Activated naive CD4-positive, alpha-beta T cell (primary cell): ENCODE measurements around the gene PLEKHJ1.
"Not testable (repeated sequence)": the region's sequence is repeated elsewhere in the genome, so short reads cannot be mapped to it uniquely, and the experiment has no call there.

ENCODE experiments used
- DNase-seq, 4 experiments: peaks; one replicate each; lab custom pipeline; 2025; lab: John Stamatoyannopoulos, UW

Gene PLEKHJ1, protein sequence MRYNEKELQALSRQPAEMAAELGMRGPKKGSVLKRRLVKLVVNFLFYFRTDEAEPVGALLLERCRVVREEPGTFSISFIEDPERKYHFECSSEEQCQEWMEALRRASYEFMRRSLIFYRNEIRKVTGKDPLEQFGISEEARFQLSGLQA

DNA sequence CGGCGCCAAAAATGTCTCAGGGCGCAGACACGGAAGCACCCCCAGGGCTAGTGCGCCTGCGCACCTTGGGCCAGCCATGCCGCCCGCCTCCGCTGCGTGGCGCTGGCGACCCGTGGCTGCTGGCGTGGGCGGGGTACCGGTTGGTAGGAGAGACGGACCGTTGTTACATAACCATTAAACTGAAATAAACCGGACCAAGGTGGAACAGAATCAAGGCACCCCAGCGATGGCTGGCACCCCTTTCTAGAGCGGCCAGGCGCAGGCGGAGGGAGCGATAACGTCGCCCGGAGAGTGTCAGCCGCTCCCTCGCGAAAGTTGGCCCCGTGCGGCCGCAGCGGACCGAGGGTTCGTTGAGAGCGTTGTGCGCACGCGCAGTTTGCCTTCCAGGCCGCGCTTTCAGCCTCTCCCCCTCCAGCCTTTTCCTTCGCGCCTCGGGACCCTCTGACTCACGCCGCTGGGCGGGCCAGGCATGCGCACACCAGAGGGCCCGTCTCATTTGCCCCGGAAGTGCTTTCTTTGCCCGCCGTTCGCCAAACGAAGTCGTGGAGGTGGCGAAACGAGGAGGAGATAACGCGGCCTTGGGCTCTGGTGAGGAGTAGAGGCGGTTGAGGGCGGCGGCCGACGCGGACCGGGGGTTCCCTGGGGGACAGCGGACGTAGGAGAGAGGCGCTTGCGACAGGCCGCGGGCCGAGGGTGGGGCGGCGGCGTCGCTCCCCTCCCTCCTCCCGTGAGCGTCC, at the start of gene PLEKHJ1, which contains the start of gene SF3A2:
Gene PLEKHJ1 (minus strand): TSS at position 16 of the 737 bp plus-strand sequence. CDS start 81 bp downstream, outside the sequence.
Gene SF3A2 (plus strand): TSS at position 511 of the 737 bp plus-strand sequence. CDS start 6,595 bp downstream, outside the sequence.
- DNase-seq = peak; percentile 95 to 98 (median 96)

DNA sequence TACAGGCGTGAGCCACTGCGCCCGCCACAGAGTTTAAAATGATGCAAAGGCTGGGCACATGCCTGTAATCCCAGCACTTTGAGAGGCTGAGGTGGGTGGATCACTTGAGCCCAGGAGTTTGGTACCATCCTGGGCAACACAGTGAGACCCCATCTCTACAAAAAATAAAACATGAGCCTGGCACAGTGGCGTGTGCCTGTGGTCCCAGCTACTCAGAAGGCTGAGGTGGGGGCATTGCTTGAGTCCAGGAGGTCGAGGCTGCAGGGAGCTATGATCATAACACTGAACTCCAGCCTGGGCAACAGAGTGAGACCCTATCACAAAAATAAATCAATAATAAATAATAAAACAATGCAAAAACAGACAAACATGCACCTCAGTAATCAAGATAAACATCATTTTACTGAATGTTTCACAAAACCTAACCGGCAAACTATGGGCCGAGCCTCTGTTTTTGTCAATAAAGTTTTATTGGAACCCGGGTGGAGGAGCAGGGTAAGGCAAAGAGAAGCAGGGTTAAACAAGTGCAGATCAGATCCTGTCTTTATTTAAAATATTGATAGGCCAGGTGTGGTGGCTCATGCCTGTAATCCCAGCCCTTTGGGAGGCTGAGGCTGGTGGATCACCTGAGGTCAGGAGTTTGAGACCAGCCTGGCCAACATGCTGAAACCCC, 47.8 kb upstream of the PLEKHJ1 start:
- DNase-seq = no peak

DNA sequence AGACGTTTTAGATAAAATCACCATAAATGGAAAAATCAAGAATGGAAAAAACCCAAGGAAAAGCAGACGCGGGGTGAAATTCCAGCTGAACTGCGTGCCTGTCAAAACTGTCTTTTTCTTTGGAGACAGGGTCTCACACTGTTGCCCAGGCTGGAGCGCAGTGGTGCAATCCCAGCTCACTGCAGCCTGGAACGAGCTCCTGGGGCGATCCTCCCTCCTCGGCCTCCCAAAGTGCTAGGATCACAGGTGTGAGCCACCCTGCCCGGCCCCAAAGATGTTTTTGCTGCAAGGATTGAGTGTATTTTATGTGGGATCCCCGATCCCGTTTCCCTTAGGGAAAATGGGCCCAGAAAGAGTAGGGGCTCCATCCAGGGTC, 46.7 kb upstream of the PLEKHJ1 start:
- DNase-seq = no peak

DNA sequence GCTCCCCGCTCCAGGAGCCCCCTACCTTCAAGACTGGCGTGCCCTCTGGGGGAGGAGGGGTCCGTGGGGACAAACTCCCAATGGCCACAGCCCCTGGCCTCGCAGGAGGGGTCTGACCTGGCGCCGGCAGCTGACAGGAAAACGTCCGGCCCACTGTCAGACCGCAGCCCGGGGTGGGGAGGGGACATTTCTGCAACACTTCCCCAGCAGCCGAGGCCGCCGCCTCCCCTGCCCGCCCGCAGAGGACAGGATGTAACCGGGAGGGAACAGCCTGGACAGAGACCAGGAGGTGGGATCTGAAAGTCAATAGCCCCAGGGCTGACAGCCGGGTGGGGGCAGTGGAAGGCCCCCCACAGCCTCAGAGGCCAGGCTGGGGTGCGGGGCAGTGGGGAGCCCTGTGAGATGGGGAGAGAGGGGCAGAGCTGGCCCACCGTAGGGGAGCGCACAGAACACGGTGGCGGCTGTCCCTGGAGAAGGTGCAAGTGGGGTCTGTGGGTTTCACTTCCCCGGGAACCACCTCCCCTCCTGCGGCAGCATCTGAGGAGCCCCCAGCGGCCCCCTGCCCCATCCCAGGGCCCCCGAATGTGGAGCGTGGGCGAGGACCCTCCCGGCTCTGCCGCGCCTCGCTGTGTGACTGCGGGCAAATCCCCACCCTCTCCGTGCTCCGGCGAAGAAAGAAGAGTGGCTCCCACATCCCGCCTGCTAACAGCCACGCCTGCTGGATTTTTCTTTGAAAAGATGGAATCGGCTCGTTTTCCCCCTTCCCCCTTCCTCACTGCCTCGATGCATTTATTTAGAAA, 46.1 kb upstream of the PLEKHJ1 start, which contains the start of gene PEAK3:
Gene PEAK3 (minus strand): TSS at position 114 of the 800 bp plus-strand sequence. CDS start 1,244 bp downstream, outside the sequence.
- no peak for DNase-seq

DNA sequence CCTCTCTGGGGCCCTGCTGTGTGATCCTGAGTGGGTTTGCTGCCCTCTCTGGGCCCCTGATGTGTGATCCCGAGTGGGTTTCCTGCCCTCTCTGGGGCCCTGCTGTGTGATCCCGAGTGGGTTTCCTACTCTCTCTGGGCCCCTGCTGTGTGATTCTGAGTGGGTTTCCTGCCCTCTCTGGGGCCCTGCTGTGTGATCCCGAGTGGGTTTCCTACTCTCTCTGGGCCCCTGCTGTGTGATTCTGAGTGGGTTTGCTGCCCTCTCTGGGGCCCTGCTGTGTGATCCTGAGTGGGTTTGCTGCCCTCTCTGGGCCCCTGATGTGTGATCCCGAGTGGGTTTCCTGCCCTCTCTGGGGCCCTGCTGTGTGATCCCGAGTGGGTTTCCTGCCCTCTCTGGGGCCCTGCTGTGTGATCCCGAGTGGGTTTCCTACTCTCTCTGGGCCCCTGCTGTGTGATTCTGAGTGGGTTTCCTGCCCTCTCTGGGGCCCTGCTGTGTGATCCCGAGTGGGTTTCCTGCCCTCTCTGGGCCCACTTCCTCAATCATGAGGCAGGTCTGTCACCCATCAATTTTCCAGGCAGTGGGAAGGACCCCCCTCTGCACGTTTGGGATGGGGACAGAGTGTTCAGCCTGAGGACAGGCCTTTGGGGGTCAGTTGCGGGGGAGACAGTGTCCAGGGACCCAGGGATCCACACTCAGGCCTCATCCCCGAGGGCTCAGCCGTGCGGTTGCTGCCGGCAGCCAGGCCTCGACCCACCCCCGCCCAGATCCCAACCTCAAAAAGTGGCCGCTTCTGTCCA, 45.3 kb upstream of the PLEKHJ1 start:
- DNase-seq = not testable (repeated sequence)

DNA sequence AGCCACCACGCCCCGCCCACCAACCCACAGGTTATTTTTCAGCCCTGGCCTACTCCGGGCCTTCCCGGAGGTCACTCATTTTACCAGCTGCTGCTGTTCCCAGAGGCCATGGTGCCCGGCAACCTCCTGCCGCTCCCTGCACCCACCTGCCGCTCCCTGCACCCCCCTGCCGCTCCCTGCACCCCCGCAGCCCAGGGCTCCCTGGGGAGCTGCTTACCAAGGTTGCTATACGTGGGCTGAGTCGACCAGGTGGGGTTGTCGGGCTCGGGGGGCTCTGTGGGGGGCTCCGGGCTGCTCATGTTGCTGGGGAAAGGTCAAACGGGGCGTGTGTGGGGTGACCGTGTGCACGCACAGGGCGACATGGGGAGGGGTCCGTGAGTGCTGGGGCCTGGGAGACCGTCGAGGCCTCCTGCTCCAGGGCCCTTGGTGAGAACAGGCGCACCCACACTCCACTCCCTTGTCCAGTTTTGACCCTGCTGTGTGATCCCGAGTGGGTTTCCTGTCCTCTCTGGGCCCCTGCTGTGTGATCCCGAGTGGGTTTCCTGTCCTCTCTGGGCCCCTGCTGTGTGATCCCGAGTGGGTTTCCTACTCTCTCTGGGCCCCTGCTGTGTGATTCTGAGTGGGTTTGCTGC, 44.6 kb upstream of the PLEKHJ1 start:
- DNase-seq = no peak

DNA sequence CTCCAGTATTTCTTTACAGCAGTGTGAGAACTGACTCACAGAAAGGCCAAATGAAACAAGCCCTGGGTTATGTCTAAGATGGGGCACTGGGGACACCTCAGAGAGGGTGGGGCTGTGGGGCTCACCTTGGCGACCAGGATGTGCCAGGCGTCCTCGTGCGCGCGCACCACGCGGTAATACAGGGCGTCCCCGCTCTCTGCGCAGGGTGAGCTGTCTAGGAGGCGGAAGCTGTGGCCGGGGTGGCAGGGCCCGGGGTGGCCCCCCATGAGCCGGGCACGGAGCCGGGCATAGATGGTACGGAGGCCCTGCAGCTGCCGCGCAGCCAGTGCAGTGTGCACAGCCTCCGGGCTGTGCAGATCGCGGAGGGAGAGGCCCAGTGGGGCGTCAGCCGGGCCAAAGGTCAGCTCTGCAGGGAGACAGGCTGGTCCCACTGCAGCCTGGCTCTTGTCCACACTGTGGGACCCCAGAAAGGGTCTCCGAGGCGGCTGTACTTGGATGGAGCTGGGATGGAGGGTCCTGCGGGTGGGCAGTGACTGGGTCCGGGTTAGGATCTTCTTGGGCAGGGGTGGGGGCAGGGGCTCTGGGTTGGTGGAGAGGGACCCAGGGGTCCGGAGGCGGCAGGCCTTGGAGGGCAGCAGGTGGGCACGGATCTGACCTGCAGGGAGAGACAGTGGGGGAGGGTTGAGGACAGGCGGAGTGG, 42.5 kb upstream of the PLEKHJ1 start:
- no peak for DNase-seq

DNA sequence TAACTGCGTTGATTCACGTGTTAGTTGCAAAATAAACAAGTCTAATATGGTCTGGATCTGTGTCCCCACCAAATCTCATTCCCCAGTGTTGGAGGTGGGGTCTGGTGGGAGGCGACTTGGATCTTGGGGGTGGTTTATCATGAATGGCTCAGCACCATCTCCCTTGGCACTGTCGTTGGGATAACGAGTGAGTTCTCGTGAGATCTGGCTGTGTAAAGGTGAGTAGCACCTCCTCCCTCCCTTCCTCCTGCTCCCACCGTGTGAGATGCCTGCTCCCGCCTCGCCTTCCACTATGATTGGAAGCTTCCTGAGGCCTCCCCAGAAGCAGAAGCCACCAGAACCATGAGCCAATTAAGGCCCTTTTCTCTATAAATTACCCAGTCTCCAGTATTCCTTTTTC, 41.0 kb upstream of the PLEKHJ1 start:
- DNase-seq = no peak

DNA sequence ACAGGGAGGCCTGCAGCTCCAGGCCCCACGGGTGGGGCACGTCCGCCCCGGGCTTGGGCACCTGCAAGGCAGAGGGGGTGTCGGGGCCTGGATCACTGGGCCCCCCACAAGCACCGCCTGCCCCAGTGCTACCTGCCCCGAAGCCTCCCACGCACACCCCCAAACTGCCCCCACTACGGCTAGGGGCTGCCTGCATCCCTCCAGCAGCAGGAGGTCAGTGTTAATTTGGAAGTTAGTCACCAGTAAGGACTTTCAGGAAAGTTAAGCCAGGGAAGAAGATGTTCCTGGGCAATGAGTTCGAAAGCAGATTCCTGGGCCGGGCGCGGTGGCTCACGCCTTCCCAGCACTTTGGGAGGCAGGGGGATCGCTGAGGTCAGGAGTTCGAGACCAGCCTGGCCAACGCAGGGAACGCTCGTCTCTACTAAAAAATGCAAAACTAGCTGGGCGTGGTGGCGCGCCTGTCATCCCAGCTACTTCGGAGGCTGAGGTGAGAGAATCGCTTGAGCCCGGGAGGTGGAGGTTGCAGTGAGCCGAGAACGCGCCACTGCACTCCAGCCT, 40.4 kb upstream of the PLEKHJ1 start:
- no peak for DNase-seq

DNA sequence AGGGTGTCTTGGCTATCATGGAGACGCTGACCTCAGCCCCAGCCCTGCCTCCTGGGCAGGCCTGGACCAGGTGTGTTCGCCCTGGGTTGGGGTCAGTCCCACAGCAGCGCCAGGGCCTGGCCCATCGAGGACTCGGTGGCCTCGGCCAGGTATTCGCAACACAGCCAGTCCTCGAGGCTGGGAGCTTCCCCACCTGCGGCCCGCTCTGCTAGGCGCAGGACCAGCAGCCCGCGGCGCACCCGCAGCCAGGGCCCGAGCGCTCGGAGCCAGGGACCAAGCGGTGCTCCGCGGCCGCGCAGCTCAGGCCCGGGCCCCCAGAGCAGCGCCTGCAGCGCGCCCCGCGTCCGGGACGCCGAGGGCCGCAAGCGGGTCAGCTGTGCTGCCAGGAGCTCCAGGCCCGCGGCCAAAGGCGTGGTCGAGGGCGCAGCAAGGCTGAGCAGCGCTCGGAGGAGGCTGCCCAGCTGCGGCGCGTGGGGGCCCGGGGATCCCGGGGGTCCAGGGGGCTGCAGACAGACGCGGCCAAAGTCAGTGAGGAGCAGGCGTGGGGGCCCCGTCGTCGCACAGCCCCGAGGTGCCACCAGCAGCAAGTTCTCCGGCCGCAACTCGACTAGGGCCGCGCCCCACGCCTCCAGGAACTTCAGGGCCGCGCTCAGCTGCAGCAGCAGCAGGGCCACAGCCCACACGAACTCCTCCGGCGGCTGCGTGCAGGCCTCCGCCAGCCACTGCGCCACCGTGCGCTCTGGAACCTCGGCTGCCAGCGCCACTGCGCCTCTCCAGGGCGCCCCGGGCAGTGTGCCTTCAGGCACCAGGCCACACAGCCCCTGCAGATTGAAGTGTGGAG, 39.7 kb upstream of the PLEKHJ1 start:
- no peak for DNase-seq

DNA sequence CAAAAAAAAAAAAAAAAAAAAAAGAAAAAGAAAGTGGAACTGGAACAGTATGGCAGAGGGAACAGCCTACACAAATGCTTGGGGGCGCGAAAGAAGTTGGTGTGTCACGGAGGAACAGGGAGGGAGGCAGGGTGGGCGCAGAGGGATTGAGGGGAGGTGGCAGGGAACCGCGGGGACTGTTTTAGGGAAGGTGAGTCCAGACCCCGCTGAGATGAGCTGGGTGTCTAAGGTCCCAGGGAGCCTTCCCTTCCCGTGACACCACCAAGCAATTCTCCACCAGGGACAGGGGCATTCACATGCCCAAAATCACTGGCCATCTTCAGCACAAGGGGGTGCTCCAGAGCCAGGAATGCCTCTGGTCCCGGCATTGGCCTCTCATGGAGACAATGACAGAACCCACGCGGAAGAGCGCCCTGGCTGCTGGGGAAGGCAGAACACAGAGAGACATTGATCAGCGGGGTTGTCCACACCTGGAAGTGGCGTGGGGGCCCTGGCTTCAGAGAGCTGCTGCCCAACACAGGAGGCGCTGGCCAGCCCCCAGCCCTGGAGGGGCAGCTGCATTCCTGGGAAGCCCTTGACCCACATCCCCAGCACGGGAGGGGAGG, 38.9 kb upstream of the PLEKHJ1 start:
- peak in 1 of 4 experiments; percentile 51 for DNase-seq

DNA sequence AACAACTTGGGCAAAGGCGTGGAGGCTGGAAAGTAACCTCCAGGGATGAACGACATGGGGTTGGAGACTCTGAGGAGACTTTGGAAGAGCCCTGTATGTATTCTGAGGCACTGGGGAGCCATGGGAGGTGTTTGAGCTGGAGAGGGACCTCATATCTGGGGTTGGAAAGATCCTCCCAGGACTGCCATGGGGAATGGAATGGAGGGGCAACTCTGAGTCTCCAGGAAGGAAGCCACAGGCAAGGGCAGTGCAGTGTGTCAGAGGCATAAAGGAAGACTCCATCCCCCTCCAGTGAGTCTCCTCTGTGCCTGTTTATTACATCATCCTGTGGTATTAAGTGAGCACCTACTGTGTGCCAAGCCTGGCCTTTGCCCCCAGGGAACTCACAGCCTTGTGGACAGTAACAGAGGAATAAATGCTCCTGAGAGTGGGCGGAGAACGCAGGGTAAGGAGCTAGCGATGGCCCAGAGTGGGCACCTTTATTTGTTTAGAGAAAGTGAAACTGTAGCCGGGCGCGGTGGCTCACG, 38.1 kb upstream of the PLEKHJ1 start:
- no peak for DNase-seq

DNA sequence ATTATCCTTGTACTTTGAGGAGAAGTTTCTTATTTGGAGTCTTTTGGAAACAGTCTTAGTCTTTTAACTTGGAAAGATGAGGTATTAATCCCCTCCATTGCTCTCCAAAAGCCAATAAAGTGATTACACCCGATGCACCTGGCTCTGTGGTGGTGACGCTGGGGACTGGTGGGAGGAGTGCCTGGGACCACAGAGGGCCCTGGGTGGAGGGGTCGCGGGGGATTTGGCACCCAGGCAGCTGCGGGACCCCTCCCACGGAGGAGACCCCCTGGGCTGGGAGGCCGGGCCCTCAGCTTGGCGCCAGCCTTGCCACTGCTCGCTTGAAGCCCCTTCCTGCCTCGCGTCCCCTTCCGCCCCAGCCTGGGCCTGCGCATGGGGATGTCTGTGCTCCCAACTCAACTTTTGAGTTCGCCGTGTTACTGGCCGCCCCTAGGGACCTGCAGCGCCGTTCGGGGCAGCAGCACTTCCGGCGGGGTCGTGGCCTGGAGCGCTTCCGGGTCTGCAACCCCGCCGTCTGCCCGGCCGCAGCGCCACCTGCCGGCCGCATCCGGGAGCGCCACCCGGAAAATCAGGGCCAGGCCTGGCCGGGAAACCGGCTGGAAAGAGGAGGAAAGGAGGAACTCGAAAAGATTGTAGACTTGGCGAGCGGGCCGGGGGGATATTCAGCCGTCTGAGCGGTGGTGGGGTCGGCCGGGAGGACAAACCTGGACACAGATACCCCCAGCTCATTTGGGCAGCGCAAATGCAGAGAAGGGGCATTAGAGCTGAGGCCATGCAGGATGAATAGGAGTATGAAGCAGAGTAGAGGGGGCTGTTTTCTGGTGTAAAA, 37.4 kb upstream of the PLEKHJ1 start:
- peak; percentile 46 to 67 (median 54) for DNase-seq

DNA sequence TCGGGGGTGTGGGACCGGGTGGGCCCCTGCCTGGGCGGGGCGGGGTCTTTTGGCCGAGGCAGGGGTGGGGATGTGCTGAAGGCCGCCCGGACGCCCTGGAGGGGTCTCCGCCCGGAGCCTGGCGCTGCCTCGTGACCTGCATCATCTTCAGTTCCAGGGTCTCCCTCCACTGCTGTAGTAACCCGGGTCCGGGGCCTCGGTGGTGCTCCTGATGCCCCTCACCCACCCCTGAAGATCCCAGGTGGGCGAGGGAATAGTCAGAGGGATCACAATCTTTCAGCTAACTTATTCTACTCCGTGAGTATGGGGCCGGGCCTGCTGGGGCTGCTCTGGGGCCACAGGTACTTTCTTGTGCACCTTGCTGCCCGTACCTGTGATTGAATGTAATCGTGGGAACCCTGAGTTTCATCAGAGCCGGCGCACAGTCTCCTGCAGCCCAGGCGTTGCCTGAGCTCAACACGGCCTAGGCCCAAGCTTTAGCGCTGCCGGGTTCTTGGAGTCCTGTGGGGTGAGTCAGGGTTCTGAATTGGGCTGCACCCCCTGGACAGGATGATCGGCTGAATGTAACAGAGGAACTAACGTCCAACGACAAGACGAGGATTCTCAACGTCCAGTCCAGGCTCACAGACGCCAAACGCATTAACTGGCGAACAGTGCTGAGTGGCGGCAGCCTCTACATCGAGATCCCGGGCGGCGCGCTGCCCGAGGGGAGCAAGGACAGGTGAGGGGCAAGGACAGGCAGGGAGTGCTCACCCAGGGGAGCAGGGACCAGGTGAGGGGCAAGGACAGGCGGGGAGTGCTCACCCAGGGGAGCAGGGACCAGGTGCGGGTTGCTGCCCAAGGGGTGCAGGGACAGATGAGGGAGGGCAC, 35.3 kb upstream of the PLEKHJ1 start:
- no peak for DNase-seq

DNA sequence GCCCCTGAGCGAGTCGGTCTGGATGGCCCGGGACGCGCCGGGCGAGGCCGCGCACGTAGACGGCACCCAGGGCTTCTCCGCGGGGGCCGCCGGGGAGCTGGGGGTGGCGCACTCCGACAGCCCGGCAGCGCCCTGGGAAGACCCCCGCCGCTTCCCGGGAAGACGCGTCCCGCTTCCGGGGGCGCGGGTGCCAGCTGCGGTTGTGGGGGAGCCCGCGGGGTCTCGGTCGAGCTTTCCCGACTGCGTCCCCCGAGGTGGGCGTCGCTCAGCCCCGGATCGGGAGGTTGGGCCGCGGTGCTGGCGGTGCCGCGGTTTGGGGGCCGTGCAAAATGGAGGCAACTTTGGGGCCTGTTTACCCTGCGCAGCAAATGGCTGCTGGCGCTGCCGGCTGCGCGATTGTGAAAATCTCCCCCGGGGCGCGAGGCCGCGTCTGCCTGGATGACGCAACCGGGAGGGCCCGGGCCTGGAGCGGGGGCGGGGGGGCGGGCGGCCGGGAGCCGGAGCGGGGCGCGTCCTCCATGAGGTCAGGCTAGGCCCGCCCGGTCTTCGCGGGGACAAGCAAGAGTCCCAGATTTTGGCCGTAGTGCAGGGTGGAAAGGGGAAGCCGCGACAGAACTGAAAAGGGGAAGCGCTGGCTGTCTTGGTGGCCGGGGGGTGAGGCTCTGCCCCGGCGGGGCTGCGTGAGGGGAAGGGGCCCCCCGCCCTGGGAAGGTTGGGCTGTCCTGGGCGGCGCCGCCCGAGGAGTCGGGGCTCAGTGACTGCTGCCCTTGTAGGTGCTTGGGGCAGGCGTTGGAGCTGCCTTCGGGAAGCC, 34.5 kb upstream of the PLEKHJ1 start:
- peak in 3 of 4 experiments; percentile 31 to 51 (median 43) for DNase-seq

DNA sequence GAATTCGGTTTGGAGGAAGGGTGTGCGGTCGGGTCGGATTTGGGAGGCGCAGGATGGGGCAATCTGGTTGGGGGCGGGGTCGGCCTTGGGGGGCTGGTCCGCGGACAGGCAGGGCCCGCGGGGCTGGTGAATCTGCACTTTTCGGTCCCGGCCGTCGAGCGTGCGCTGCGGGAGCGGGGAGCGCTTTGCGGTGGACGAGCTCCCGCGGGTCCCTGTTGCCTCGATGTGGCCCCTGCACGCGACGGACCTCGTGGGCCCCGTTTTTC, 34.0 kb upstream of the PLEKHJ1 start:
- DNase-seq = peak in 1 of 4 experiments; percentile 43
